Stromal cell of bone marrow (primary cell): Measurements from ENCODE around the gene ADARB2.

Source experiments
- DNase-seq: peaks from one replicate; pipeline ENCODE4 v3.0.0-alpha.2; 2012; ENCODE audit warnings: low read depth

ADARB2 gene

DNA sequence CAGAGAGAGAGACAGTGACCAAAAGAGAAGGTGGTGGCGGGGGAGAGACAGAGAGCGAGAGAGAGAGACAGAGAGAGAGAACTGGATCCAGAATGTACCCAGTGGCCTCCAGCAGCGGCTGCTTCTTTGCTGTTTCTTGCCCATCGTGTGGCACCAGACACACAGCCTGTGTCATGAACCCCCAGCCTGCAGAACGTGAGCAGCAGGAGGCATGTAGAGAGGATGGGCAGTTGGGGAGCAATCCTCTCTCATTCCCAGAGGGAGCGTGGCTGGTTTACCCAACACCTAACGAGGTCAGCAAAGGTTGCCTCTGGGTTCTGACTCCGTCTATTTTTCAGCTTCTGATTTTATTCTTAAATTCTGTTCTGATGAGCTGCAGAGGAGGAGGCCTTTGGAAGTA is 168.1 kb downstream of the ADARB2 start:
- no peak for DNase-seq

DNA sequence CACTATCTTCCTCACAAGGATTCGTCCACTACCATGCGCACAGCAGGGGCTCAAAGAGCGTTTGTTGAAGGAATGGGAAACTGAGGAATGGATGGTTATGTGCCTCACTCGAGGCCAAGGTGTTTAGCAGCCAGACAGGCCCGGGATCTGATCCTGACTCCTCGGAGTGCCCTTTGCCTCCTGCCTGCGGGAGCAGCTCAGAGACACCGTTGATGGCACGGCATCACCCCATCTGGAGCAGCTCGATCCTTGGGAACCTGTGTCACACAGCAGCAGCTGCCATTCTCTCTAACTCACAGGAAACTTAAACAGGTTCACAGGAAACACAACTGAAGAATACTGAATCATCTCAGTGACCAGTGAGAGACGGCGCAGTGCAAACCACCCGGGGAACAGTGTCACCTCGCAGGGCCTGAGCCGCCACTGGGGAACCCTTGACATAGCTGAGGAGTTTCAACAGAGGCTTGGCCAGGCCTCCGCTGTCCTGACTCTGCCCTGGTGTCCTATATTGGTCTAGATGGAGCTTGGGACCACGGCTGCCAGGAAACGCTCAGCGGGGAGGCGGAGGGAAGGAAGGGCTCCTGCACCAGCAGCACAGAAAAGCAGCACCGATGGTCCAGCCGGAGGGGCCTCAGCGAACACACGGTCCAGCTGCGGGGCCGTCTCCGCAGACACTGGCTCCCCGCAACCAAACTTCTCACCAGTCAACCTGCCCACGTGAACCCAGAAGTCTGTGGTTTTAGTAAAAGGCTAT is 169.4 kb downstream of the ADARB2 start:
- no peak for DNase-seq

DNA sequence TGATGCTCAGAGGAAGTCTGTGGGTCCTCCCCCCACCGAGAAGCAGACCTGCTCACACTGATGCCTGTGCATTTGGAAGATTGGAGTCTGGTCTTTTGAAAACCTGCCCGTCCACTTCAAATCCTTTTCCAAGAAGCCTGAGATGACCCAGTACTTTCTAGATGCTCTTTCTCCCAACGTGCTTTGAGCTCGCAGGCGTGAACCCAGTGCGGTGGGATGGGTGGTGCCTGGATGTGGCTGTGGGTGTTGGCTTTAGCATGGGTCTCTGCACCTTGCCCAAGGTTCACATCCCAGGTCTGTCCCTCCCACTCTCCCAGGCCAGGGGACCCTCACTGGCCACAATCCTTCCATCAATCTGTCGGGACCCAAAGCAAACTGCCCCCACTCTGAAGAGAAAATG is 170.2 kb downstream of the ADARB2 start:
- no peak for DNase-seq

DNA sequence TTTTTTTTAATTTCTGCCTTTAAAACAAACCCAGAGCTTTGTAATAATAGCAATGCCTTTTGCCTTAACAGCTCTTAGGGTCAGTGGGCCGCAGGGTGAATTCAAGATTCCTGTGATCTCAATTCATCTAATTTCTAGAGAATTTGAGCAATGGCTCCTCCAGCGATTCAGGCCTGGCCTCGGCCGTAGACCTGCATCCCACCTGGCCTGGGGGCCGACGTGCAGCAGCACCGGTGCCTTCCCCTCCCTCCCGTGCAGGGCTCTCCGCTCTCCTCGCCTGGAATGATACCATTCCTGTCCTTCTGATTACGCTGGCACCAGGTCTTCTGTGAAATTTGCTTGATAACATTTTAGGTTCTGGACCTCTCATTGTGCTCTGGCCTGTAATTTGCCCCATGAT is 172.5 kb downstream of the ADARB2 start:
- DNase-seq, result no peak

DNA sequence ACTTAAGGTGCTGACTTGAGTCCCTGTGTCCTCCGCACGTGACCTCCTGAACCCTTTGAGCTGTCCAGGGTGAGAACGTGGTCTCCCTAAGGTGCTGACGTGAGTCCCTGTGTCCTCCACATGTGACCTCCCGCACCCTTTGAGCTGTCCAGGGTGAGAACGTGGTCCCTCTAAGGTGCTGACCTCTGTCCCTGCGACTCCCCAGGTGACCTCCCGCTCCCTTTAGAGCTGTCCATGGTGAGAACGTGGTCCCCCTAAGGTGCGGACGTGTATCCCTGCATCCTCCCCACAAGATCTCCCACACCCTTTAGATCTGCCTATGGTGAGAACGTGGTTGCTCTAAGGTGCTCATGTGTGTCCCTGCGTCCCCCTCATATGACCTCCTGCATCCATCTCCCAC is 174.3 kb downstream of the ADARB2 start:
- no peak for DNase-seq

DNA sequence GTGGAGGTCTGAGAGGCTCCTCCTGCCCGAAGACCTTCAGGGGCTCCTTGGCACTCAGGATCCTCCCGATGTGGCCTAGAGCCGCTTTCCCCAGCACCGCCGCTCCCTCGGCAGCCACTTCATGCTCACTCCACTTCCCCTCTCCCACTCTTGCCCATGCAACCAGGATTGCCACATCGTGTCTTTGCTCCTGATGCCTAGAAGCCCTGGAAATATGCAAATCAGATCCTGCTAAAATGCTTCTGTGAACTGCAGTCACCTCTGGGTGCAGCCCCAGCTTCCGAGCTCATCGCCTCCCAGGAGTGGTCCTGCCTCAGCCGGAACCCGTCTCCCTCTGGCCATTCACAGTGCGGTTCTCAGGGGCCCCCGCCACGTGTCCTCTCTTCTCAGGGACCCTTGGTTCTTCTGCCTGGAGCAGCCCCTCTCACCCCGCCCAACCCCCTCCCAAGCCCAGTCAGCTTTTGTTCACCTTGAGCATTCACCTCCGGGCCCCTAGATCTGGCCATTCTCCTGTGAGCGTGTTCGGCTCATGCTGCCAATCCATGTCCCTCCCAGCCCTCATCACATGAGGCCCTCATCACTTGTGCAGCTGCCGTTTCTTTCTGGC is 175.5 kb downstream of the ADARB2 start:
- no peak for DNase-seq

DNA sequence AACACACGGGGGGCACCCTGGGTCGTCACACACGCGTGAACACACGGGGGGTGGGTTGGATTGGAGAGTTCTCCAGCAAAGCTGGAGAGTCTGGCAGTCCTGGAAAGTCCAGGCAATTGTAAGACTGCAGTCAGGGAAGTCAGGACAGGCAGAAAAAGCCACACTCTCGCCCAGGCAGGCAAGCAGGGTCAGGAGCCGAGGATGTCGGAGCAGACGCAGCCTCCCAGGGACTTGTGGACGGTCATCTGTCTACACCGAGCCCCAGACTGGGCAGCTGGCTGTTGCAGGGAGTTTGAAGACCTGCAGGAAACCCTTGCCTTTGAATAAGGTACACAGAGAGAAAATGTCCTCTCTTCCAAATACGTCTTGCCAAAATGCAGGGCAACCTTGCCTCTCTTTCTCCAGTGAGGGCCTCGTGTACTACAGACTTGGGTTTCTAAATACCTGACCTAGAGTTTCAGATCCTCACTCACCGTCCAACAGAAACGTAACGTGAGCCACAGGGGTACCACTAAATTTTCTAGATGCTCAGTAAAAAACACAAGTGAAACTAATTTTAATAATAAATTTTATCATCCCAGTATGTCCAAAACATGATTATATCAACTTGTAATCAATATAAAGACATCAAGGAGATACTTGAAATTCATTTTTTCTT is 176.7 kb downstream of the ADARB2 start:
- DNase-seq, result no peak

DNA sequence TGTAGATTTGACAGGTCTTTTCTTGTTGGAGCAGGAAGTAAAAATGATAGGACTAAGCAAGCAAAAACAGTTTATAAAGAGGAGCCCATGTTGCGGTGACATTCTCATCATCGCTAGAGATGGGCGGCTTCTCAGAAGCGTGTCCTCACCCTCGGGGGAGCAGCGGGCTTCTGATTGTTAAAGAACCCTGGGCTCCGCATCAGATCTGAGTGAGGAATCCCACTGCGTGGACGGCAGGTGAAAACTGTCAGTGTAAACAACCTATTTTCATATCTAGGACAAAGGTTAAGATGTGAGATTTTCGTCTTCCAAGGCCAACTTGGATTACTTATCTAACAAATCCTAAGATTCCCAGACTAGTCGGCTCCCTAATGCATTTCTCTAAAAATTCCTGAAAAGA is 177.6 kb downstream of the ADARB2 start:
- no peak for DNase-seq

DNA sequence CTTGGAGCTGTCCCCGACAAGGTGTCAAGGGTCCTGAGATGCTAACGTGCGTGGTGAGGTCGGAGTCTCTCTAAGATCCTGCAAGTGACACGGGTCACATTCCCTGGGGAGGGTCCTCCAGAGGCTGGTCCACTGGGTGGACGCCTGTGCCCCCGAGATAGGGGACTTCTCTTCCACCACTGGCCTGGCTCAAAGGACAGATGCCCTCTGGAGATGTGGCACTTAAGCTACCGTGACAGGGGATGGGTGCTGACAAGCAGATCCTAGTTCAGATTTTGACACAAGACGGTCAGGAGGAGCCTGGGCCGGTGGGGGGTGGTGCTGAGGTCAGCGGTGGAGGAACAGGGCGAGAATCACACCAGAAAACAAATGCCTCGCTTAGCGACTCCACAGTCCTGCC is 178.0 kb downstream of the ADARB2 start:
- no peak for DNase-seq

DNA sequence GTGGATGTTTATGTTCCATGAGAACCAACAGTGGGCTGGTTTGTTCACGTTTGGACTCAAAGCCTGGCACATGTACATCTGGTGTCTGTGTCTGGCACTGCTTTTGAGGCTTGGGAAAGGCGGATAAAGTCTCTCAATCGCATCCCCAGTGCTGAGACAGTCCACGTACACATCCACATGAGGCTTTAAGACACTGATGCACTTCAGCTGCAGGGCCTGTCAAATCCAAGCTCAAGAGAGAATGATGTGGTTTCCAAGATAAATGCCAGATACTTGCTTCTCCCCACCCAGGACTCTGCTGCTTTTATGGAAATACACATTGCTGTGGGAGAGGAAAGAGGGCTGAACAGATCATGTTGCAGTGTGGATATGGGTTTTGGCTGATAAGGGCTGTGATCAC is 178.4 kb downstream of the ADARB2 start:
- no peak for DNase-seq

DNA sequence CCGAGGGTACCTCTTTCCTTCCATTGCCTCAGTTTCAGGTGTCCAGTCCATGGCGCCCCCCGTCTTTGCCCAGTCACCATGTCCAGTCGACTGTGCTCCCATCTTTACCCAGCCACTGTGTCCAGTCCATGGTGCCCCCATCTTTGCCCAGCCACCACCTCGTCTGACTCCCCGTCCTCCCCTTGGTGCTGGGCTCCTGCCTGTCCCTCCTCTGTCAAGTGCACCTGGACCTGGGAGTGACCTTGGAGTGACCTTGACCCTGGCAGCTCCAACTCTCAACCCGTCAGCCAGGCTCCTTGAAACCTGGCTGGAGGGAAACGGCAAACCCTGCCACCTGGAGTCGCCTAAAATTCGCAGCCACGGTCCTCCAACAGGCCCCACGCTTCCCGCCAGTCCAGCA is 180.2 kb downstream of the ADARB2 start:
- DNase-seq, result no peak

DNA sequence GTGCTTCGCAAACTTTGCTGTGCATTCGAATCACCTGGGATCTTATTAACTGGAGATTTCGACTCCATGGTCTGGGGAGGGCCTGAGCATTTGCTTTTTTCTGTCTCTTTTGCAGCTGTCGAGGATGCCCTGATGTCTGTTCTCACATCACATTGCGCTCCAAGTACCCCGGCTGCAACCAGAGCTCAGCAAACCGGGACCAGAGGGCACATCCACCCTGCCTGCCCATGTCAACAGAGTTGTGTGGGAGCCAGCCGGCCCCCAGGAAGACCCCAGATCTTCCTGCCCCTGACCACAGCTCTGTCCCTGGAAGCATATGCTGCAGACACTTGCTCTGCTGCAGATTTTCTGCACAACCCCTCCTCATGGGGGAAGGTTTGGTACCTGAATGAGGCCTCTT is 180.8 kb downstream of the ADARB2 start:
- no peak for DNase-seq

DNA sequence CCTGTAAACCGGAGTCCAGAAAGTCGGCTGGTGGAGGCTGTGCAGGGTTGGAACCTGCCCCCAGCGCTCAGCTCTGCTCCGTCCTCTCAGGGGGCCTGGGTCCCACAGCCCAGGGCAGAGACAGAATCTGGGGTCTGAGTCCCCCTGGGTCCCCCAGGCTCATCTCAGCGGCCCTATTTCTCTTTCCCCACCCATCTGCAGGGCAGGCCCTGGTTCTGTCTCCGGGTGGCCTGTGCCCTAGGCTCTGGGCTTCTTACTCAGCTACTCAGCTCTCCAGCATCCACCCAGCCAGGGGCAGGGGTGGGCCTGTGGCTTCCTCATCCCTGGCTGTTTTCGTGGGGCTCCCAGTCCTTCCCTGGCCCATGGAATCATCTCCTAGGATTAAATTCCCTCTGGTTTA is 183.4 kb downstream of the ADARB2 start:
- DNase-seq, result no peak

DNA sequence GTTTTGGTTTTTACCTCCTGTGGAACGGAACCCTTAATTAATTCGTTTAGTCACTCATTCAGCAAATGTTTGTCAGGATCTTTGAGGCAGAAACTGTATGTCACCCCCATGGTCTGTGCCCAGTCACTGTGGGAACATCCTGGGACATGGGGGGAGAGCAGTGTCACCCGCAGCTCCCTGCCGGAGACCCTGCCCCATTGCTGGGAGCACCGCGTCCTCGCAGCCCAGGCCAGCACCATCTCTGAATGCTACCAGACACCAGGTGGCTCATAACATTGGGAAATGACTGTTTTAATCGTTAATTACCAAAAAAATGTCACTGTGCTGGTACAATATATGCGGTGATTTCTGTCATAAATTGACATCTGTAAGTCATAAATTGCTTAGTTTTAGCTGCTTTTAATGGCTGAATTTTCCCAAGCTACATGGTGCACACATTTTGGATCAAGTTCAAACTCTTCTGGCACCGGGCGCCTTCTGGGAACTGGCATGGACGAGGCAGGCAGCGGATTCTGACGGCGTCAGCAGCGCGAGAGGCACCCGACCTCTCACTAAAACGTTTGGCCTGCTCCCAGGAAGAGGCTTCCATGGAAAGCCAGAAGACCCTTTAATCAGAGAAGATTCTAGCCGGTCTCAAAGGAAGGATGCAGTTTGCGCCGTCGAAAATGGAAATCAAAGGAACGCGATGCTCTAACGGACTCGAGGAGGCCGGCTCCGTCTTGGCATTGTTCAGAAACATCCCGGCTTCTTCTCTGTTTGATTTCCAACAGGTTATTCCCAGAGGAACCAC is 184.2 kb downstream of the ADARB2 start:
- DNase-seq, result no peak

DNA sequence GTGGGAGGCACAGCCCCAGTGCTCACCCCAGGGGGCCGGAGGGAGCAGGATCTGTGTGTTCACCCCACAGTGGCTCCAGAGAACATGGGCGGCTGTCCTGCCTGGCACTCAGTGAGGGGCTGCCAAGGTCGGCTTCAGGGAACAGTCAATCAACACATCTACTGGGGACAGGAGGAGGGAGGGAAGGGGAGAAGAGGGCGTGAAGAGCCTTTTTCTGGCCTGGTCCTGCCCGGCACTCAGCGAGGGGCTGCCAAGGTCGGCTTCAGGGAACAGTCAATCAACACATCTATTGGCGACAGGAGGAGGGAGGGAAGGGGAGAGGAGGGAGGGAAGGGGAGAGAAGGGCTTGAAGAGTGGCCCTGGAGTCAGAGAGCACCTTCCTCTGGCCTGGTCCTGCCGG is 184.9 kb downstream of the ADARB2 start:
- DNase-seq, result no peak

DNA sequence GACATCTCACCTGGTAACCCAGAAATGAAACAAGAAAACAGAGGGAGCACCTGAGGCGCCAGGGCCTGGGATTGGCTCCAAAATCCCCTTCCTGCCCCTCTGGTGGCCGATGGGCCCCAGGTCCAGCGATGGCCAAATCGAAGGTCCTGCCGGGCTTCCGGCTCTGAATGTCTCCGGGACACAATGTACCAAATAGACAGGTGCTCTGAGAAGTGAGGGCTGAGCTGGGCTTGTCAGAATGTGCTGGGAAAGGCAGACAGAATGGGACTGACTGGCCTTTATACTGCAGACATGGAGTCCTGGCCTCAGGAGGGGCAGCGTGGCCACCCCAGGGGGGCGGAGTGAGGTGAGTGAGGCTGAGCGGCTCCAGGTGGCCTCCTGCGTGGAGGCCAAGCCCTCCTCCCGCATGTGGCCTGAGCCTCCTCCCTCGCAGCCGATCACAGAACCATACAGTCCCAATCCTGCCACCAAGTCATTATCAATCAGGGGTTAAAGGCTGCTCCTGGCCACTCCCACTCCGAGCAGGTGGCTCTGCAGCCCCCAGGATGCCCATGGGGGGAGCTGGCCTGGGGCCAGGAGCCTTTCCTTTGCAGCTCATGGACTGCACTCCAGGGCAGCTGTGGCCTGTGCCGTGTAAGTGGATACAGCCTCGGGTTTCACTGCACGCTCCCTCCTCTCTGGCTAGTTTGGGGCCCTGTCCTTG is 185.5 kb downstream of the ADARB2 start:
- DNase-seq, result no peak

DNA sequence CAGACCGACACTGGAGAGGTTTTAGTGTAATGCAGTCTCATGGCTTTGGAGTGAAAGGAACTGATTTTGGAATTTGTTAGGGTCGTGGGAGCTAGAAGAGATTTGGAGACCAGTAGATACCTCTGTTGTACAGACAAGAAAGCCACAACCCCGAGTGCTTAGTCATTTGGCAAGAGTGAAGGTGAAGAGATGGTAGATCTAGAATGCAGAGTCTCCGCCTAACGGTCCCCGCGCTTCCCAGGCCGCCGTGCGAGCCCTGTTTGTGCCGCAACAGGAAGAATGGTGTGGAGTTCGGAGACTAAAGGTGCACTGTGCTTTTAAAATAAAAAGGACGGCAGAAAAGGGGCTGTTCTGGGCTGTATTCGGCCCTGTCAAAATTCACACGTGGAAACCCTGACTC is 186.7 kb downstream of the ADARB2 start:
- DNase-seq, result no peak

DNA sequence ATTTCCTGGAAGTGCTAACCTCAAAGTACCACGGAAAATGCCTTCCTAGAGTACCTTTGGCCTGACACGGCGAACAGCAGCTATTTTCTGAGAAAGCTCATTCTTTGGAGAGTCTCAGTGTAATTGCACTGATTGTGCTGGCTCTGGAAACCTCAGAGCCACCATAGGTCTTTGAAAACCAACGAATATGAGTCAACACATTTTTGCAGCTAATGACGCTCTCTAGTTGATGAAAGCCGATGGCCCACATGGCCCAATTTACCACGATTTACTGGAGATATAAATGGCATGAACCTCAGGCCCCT is 187.1 kb downstream of the ADARB2 start:
- no peak for DNase-seq

DNA sequence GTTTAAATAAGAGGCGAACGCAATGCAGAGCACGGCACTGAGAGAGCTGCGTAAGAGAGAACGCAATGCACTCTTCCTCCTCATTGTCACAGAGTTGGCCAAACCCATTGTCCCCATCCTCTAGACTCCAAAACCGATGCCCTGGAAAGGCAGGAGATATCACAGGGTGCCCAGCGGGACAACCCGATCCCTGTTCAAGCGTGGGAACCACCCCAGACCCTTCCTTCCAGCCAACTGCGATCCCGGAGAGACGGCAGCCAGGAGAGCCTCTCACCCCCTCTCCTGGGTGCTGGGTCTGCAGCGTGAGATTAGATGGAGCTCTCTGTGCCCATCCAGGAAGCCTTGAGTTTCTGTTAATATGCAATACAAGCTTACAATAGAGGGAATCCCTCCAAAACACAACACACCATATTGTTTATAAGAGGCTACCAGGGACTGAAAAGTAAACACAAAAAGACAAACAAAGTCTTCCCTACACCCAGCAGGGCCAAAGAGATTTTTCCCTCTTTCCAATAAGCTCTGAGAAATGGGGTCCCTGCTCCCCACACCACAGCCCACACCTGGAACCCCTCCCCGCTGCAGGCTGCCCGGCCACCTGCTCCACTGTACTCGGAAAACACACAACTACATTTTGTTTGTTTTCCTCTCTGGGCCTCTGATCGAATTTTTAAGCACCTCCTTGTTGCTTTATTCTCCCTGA is 187.6 kb downstream of the ADARB2 start:
- DNase-seq, result no peak

DNA sequence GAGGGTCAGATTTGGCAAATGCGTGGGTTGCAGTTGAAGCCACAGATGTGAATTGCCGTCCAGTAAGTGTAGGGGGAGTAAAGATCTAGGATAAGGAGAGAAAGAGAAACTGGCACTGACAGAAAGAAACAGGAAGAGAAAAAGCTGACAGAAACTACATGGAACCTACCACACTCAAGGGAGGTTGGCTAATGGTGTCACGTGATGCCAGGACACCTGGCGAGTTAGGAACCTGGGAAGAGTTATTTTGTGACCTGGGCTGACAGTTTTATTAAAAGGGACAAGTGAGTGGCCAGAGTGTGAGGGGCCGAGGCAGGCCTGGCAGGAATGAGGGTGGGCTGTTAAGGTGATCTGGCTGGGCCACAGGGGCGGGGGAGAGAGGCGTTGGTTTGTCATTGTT is 188.7 kb downstream of the ADARB2 start:
- DNase-seq, result no peak

DNA sequence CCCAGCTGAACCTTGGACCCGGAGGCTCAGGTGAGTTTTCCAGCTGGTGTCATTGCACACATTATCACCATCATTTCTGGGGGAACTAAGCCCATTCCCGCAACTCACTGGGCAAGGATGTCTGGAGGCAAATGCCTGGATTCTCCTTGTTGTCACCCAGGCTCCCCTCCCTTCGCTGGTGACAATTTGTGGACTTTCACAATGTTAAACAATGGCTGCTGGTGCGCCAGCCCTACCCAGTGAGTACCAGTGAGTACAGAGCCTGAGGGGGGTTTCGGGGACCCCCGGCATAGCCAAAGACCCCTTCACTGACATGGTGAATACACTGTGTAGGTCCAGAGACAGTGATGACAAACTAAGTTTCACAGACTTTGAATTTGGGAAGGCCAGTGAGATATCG is 189.2 kb downstream of the ADARB2 start:
- no peak for DNase-seq
